WTC11 (cell line): ENCODE data around the gene LSM11. TPM values are rescaled to one million over a fixed set of nuclear protein-coding genes. Genes with fewer than 3 reads are reported as not detected.

Experiments used
- ATAC-seq: fragments of 200-7000 bp; cut with Tn5 transposase; 2 replicates; pipeline ENCODE4 v1.10.0; 2021; ENCODE audit warnings: mild to moderate bottlenecking, moderate library complexity
- CTCF ChIA-PET: fragments of 300-600 bp; sonication (Branson Sonifier 250); formaldehyde crosslinking; loops from one replicate; lab custom pipeline; 2021; ENCODE audit warnings: antibody characterized with exemption; lab: Charles Lee
- POLR2A ChIA-PET: fragments of 350-600 bp; sonication (Branson Sonifier 250); formaldehyde crosslinking; loops from one replicate; lab custom pipeline; 2021; ENCODE audit warnings: antibody characterized with exemption; lab: Charles Lee
- DNase-seq: peaks from one replicate; pipeline ENCODE4 v3.0.0; 2021; ENCODE audit warnings: low spot score
- H3K27ac Mint-ChIP-seq: 2 replicates; pipeline ENCODE4 v1.8.0; 2021; ENCODE audit warnings: mixed read lengths
- H3K27me3 Mint-ChIP-seq: 2 replicates; pipeline ENCODE4 v1.8.0; 2021; ENCODE audit warnings: low read depth, mild to moderate bottlenecking, moderate library complexity, mixed read lengths
- H3K36me3 Mint-ChIP-seq: 2 replicates; pipeline ENCODE4 v1.8.0; 2021; ENCODE audit warnings: mixed read lengths
- H3K4me1 Mint-ChIP-seq: 2 replicates; pipeline ENCODE4 v1.8.0; 2022; ENCODE audit warnings: mixed read lengths
- H3K4me3 Mint-ChIP-seq: 2 replicates; pipeline ENCODE4 v1.8.0; 2021; ENCODE audit warnings: mild to moderate bottlenecking, moderate library complexity, mixed read lengths
- H3K9me3 Mint-ChIP-seq: 2 replicates; pipeline ENCODE4 v1.8.0; 2021; ENCODE audit warnings: mixed read lengths
- ESRRA ChIP-seq: sonication (generic); formaldehyde crosslinking; IDR thresholded peaks from 2 replicates; pipeline ENCODE4 v1.8.1; 2022; ENCODE audit warnings: mild to moderate bottlenecking, missing genetic modification reagents, borderline replicate concordance
- FOXP1 ChIP-seq: sonication (generic); formaldehyde crosslinking; IDR thresholded peaks from 2 replicates; pipeline ENCODE4 v1.8.0; 2022; ENCODE audit warnings: missing genetic modification reagents, mild to moderate bottlenecking, moderate library complexity, borderline replicate concordance
- GABPB1 ChIP-seq: sonication (generic); formaldehyde crosslinking; IDR thresholded peaks from 2 replicates; pipeline ENCODE4 v1.8.1; 2023; ENCODE audit warnings: mild to moderate bottlenecking, missing genetic modification reagents
- MXD4 ChIP-seq: fragments of 250-450 bp; sonication (Bioruptor Pico); IDR thresholded peaks from 2 replicates; pipeline ENCODE4 v1.8.0; 2021; ENCODE audit warnings: mild to moderate bottlenecking, moderate library complexity, borderline replicate concordance
- MYBL2 ChIP-seq: sonication (generic); formaldehyde crosslinking; IDR thresholded peaks from 2 replicates; pipeline ENCODE4 v1.8.1; 2023; ENCODE audit warnings: mild to moderate bottlenecking, moderate library complexity, missing genetic modification reagents
- NFATC4 ChIP-seq: fragments of 250-450 bp; sonication (Bioruptor Pico); IDR thresholded peaks from 2 replicates; pipeline ENCODE4 v1.9.0; 2021; ENCODE audit warnings: mild to moderate bottlenecking
- NFE2L1 ChIP-seq: sonication (generic); formaldehyde crosslinking; IDR thresholded peaks from 2 replicates; pipeline ENCODE4 v1.8.1; 2023; ENCODE audit warnings: missing genetic modification reagents
- NFYB ChIP-seq: sonication (generic); formaldehyde crosslinking; conservative IDR thresholded peaks from 2 replicates; pipeline ENCODE4 v1.8.0; 2022; ENCODE audit warnings: low read depth, missing genetic modification reagents
- NR1H2 ChIP-seq: sonication (generic); formaldehyde crosslinking; IDR thresholded peaks from 2 replicates; pipeline ENCODE4 v1.9.0; 2021; ENCODE audit warnings: mild to moderate bottlenecking, moderate library complexity, missing genetic modification reagents
- OVOL2 ChIP-seq: fragments of 250-450 bp; sonication (Bioruptor Pico); IDR thresholded peaks from 2 replicates; pipeline ENCODE4 v1.9.0; 2021; ENCODE audit warnings: mild to moderate bottlenecking, borderline replicate concordance
- SMAD4 ChIP-seq: sonication (generic); formaldehyde crosslinking; IDR thresholded peaks from 2 replicates; pipeline ENCODE4 v1.8.0; 2022; ENCODE audit warnings: mild to moderate bottlenecking, missing genetic modification reagents
- TEAD1 ChIP-seq: sonication (generic); formaldehyde crosslinking; IDR thresholded peaks from 2 replicates; pipeline ENCODE4 v1.8.0; 2022; ENCODE audit warnings: mild to moderate bottlenecking, missing genetic modification reagents
- ZNF121 ChIP-seq: sonication (generic); formaldehyde crosslinking; IDR thresholded peaks from 2 replicates; pipeline ENCODE4 v1.8.0; 2023; ENCODE audit warnings: missing genetic modification reagents
- ZNF317 ChIP-seq: sonication (generic); formaldehyde crosslinking; IDR thresholded peaks from 2 replicates; pipeline ENCODE4 v1.8.1; 2023; ENCODE audit warnings: low read depth, mild to moderate bottlenecking, moderate library complexity, missing genetic modification reagents, borderline replicate concordance
- total RNA-seq: library from RNA; stranded (reverse); gene quantifications from 3 replicates; pipeline ENCODE4 v1.2.3, GENCODE V29; 2021
- TF ChIP-seq, protein P1 (sequence below): sonication (generic); formaldehyde crosslinking; IDR thresholded peaks from 2 replicates; pipeline ENCODE4 v1.8.0; 2023; ENCODE audit warnings: missing genetic modification reagents
- TF ChIP-seq, protein P2 (sequence below): sonication (generic); formaldehyde crosslinking; IDR thresholded peaks from 2 replicates; pipeline ENCODE4 v1.8.0; 2023; ENCODE audit warnings: mild to moderate bottlenecking, missing genetic modification reagents
- TF ChIP-seq, protein P3 (sequence below): fragments of 250-450 bp; sonication (Bioruptor Pico); IDR thresholded peaks from 2 replicates; pipeline ENCODE4 v1.8.0; 2021; ENCODE audit warnings: mild to moderate bottlenecking
- TF ChIP-seq, protein P4 (sequence below): sonication (generic); formaldehyde crosslinking; IDR thresholded peaks from 2 replicates; pipeline ENCODE4 v1.8.1; 2022; ENCODE audit warnings: missing genetic modification reagents, borderline replicate concordance
- TF ChIP-seq, protein P5 (sequence below): sonication (generic); formaldehyde crosslinking; IDR thresholded peaks from 2 replicates; pipeline ENCODE4 v1.8.1; 2023; ENCODE audit warnings: mild to moderate bottlenecking, missing genetic modification reagents
- TF ChIP-seq, protein P6 (sequence below): sonication (generic); formaldehyde crosslinking; IDR thresholded peaks from 2 replicates; pipeline ENCODE4 v1.8.0; 2023; ENCODE audit warnings: missing genetic modification reagents, mild to moderate bottlenecking, borderline replicate concordance

The LSM11 gene
- total RNA-seq, 1 experiment from 2014 or later = 5.2 TPM

DNA sequence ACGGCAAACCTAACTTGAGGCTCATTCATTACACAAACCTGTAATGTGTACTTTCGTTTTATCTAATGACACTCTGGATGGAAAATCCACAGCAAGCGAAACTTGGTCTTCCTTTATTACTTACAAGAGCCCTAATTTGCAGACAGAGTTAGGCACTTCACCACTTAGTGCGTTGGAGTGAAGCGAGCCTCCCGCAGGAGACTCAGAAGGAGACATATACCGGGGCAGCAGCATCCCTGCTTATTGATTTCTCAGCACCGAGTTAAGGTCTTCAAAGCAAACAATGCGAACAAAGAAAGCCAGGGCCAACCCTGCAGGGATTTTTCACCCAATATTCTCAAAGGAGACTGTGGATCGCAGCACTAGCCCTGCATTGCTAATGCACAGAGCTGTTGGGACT is 28.6 kb downstream of the LSM11 start (continued):
- TF ChIP-seq TEAD1 (CRISPR knock-in tag) (no peak), OVOL2 (CRISPR knock-in tag) (no peak), NR1H2 (CRISPR knock-in tag) (no peak)
- TF ChIP-seq, protein P1, sequence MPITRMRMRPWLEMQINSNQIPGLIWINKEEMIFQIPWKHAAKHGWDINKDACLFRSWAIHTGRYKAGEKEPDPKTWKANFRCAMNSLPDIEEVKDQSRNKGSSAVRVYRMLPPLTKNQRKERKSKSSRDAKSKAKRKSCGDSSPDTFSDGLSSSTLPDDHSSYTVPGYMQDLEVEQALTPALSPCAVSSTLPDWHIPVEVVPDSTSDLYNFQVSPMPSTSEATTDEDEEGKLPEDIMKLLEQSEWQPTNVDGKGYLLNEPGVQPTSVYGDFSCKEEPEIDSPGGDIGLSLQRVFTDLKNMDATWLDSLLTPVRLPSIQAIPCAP (CRISPR knock-in tag) = no peak

DNA sequence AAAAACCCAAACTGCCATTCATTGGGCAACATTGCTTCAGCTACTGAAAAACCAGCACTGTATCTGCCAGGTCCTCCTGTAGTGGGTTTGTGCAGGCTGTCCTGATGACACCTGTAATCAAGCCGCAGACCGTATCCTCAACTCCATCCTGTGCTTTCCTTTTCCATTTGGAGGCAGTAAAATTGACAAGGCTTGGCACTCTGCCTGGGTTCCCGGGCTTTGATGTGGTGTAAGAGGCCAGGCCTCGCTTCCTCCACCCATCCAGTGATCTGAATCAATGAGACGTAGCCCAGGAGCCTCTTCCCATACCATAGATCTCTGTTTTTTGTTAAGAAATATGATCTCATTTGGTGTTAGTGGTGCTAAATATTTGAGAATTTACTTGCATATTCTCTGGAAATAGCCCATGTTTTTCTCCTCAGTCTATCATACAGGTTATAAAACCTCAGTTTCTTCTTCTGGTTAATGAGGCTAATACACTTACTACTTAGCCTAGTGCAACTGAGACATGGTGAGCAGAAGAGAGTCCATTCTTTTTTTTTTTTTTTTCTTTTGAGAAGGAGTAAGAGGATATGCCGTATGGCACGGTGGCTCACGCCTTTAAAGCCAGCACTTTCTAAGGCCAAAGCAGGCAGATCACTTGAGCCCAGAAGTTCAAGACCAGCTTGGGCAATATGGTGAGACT is 34.8 kb downstream of the LSM11 start:
- H3K4me1 Mint-ChIP-seq = peaks cover 7% of the 10 kb centered on the region
- no peak overlapping the region for H3K27ac Mint-ChIP-seq
- ATAC-seq (no peak), DNase-seq (no peak)
- TF ChIP-seq, protein P2, sequence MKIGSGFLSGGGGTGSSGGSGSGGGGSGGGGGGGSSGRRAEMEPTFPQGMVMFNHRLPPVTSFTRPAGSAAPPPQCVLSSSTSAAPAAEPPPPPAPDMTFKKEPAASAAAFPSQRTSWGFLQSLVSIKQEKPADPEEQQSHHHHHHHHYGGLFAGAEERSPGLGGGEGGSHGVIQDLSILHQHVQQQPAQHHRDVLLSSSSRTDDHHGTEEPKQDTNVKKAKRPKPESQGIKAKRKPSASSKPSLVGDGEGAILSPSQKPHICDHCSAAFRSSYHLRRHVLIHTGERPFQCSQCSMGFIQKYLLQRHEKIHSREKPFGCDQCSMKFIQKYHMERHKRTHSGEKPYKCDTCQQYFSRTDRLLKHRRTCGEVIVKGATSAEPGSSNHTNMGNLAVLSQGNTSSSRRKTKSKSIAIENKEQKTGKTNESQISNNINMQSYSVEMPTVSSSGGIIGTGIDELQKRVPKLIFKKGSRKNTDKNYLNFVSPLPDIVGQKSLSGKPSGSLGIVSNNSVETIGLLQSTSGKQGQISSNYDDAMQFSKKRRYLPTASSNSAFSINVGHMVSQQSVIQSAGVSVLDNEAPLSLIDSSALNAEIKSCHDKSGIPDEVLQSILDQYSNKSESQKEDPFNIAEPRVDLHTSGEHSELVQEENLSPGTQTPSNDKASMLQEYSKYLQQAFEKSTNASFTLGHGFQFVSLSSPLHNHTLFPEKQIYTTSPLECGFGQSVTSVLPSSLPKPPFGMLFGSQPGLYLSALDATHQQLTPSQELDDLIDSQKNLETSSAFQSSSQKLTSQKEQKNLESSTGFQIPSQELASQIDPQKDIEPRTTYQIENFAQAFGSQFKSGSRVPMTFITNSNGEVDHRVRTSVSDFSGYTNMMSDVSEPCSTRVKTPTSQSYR (CRISPR knock-in tag) = no peak
- no peak for TF ChIP-seq MYBL2 (CRISPR knock-in tag)
- no peak for TF ChIP-seq ESRRA (CRISPR knock-in tag)
- TF ChIP-seq NFE2L1 = no peak
- no peak for TF ChIP-seq GABPB1 (CRISPR knock-in tag)
- TF ChIP-seq FOXP1 (CRISPR knock-in tag) = no peak
- TF ChIP-seq, protein P3, sequence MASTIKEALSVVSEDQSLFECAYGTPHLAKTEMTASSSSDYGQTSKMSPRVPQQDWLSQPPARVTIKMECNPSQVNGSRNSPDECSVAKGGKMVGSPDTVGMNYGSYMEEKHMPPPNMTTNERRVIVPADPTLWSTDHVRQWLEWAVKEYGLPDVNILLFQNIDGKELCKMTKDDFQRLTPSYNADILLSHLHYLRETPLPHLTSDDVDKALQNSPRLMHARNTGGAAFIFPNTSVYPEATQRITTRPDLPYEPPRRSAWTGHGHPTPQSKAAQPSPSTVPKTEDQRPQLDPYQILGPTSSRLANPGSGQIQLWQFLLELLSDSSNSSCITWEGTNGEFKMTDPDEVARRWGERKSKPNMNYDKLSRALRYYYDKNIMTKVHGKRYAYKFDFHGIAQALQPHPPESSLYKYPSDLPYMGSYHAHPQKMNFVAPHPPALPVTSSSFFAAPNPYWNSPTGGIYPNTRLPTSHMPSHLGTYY (CRISPR knock-in tag) = no peak
- TF ChIP-seq ZNF121 (CRISPR knock-in tag) = no peak
- no peak for TF ChIP-seq MXD4 (CRISPR knock-in tag)
- no peak for TF ChIP-seq SMAD4 (CRISPR knock-in tag)
- TF ChIP-seq NFYB (CRISPR knock-in tag) = no peak
- TF ChIP-seq, protein P4, sequence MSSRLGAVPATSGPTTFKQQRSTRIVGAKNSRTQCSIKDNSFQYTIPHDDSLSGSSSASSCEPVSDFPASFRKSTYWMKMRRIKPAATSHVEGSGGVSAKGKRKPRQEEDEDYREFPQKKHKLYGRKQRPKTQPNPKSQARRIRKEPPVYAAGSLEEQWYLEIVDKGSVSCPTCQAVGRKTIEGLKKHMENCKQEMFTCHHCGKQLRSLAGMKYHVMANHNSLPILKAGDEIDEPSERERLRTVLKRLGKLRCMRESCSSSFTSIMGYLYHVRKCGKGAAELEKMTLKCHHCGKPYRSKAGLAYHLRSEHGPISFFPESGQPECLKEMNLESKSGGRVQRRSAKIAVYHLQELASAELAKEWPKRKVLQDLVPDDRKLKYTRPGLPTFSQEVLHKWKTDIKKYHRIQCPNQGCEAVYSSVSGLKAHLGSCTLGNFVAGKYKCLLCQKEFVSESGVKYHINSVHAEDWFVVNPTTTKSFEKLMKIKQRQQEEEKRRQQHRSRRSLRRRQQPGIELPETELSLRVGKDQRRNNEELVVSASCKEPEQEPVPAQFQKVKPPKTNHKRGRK = no peak
- no peak for TF ChIP-seq OVOL2 (CRISPR knock-in tag)
- TF ChIP-seq ZNF317 = no peak
- TF ChIP-seq, protein P1 (CRISPR knock-in tag) = no peak
- TF ChIP-seq, protein P5, sequence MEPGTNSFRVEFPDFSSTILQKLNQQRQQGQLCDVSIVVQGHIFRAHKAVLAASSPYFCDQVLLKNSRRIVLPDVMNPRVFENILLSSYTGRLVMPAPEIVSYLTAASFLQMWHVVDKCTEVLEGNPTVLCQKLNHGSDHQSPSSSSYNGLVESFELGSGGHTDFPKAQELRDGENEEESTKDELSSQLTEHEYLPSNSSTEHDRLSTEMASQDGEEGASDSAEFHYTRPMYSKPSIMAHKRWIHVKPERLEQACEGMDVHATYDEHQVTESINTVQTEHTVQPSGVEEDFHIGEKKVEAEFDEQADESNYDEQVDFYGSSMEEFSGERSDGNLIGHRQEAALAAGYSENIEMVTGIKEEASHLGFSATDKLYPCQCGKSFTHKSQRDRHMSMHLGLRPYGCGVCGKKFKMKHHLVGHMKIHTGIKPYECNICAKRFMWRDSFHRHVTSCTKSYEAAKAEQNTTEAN (CRISPR knock-in tag) = no peak
- TF ChIP-seq NFATC4 = no peak
- TF ChIP-seq, protein P6, sequence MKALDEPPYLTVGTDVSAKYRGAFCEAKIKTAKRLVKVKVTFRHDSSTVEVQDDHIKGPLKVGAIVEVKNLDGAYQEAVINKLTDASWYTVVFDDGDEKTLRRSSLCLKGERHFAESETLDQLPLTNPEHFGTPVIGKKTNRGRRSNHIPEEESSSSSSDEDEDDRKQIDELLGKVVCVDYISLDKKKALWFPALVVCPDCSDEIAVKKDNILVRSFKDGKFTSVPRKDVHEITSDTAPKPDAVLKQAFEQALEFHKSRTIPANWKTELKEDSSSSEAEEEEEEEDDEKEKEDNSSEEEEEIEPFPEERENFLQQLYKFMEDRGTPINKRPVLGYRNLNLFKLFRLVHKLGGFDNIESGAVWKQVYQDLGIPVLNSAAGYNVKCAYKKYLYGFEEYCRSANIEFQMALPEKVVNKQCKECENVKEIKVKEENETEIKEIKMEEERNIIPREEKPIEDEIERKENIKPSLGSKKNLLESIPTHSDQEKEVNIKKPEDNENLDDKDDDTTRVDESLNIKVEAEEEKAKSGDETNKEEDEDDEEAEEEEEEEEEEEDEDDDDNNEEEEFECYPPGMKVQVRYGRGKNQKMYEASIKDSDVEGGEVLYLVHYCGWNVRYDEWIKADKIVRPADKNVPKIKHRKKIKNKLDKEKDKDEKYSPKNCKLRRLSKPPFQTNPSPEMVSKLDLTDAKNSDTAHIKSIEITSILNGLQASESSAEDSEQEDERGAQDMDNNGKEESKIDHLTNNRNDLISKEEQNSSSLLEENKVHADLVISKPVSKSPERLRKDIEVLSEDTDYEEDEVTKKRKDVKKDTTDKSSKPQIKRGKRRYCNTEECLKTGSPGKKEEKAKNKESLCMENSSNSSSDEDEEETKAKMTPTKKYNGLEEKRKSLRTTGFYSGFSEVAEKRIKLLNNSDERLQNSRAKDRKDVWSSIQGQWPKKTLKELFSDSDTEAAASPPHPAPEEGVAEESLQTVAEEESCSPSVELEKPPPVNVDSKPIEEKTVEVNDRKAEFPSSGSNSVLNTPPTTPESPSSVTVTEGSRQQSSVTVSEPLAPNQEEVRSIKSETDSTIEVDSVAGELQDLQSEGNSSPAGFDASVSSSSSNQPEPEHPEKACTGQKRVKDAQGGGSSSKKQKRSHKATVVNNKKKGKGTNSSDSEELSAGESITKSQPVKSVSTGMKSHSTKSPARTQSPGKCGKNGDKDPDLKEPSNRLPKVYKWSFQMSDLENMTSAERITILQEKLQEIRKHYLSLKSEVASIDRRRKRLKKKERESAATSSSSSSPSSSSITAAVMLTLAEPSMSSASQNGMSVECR (CRISPR knock-in tag) = no peak
- H3K4me3 Mint-ChIP-seq = no peak overlapping the region
- no peaks in the 10 kb centered on the region for H3K36me3 Mint-ChIP-seq
- H3K27me3 Mint-ChIP-seq = no peaks in the 10 kb centered on the region
- ChIA-PET POLR2A (no interaction called here), CTCF (no interaction called here)
- H3K9me3 Mint-ChIP-seq = no peaks in the 10 kb centered on the region
